ENCODE results near the gene SOBP.

DNA sequence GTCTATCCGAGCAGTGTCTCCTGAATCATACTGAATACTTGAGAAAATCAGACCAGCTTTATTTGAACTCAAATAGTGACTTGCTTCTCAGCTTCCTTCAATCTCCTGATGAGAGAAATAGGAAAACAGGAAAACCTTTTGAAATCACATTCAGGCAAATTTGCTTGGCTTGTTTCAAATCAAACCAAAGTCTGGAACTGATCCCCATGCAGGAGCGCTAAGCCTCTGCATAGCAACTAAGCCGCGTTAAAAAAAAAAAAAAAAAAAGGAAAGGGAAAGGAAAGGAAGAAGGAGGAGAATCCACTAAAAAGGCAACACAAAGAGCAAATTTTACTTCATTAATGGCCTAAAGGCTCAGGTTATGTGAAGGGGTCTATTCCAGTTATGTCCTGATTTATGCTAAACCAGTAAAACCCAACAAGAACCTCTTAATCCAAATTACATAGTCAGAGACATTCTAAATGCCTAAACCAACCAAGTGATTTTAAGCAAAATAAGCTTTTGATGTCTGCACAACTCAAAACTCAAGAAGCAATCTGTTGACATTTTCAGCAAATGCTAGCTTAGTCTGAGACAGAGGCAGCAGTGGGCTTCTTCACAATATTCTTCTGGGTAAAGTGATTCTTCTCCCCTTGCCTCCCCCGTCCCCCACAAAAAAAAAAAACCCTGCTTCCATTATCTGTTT, 112.5 kb downstream of the SOBP start:
- no peak for TF ChIP-seq CTCF (IDR thresholded peaks at IDR 0.05)
- TF ChIP-seq EZH2 (IDR thresholded peaks at IDR 0.05; ENCODE audit: borderline replicate concordance, insufficient read depth, low read depth, low read length, poor library complexity, severe bottlenecking) = no peak
